HCT116 (cell line): Measurements from ENCODE around the gene GRIK1. TPM values are rescaled to one million over a fixed set of nuclear protein-coding genes. Genes with fewer than 3 reads are reported as not detected.

Source experiments
- ATAC-seq: fragments of 200-7000 bp; cut with Tn5 transposase; 2 replicates; pipeline ENCODE4 v1.9.1; 2020; ENCODE audit warnings: mild to moderate bottlenecking, moderate library complexity
- BruUV-seq: library from RNA; stranded (reverse); fragments of 400-500 nt; replicated peaks from 2 replicates; lab custom pipeline; 2021; lab: Mats Ljungman, UMichigan
- CTCF ChIA-PET: fragments of 300-600 bp; sonication (Branson Sonifier 250); formaldehyde crosslinking; loops from one replicate; lab custom pipeline; 2021; ENCODE audit warnings: antibody characterized with exemption; lab: Charles Lee
- POLR2A ChIA-PET: fragments of 300-600, 350-600 bp; sonication (Branson Sonifier 250); formaldehyde crosslinking; loops from one replicate; lab custom pipeline; 2021; ENCODE audit warnings: antibody characterized with exemption; lab: Charles Lee
- RAD21 ChIA-PET, 2 experiments: fragments of 300-600 bp; sonication (Branson Sonifier 250); formaldehyde crosslinking; loops; one replicate each; lab custom pipeline; 2023; ENCODE audit warnings: low total read pairs in 2 of 2; ENCODE audit not compliant: uncharacterized antibody in 2 of 2, unreplicated experiment in 2 of 2, low non-redundant PET in 1 of 2; lab: Charles Lee
- DNase-seq: peaks from one replicate; pipeline ENCODE4 v3.0.0-alpha.2; 2010; ENCODE audit warnings: low read depth, low spot score
- H2AFZ ChIP-seq: fragments of 200-600 bp; shearing (Covaris generic), sonication (generic); 2 replicates; pipeline ENCODE4 v1.6.1; 2017; ENCODE audit warnings: low read depth, mixed run types, mixed read lengths, antibody characterized with exemption, low read length; ENCODE audit not compliant: poor library complexity, severe bottlenecking
- H3K27ac ChIP-seq: 2 replicates; pipeline ENCODE4 v1.5.1; 2012; ENCODE audit warnings: low read depth, low read length
- H3K27me3 ChIP-seq: fragments of 200-600 bp; sonication (generic); 2 replicates; pipeline ENCODE4 v1.6.1; 2016; ENCODE audit warnings: mixed run types, low read length, mixed read lengths; ENCODE audit not compliant: insufficient read depth
- H3K36me3 ChIP-seq, 2 experiments: fragments of 200-500 bp in 1 of 2; fragments of 200-600 bp in 1 of 2; sonication (Bioruptor generic) in 1 of 2; sonication (generic) in 1 of 2; 2 replicates each; pipeline versions ENCODE4 v1.5.1 to v1.6.1; 2014 to 2016; ENCODE audit warnings: low read length in 2 of 2, inconsistent platforms in 1 of 2, mixed read lengths in 1 of 2, mixed run types in 1 of 2; ENCODE audit not compliant: insufficient read depth in 2 of 2, control insufficient read depth in 1 of 2
- H3K4me1 ChIP-seq, 2 experiments: fragments of 200-600 bp in 1 of 2; sonication (generic) in 1 of 2; 2 replicates each; pipeline versions ENCODE4 v1.5.1 to v1.6.1; 2012 to 2017; ENCODE audit warnings: low read length in 2 of 2, inconsistent platforms in 1 of 2, mild to moderate bottlenecking in 1 of 2, mixed read lengths in 1 of 2, mixed run types in 1 of 2, moderate library complexity in 1 of 2; ENCODE audit not compliant: insufficient read depth in 2 of 2, control insufficient read depth in 1 of 2
- H3K4me2 ChIP-seq: fragments of 200-600 bp; sonication (generic); 2 replicates; pipeline ENCODE4 v1.6.1; 2017; ENCODE audit warnings: mixed run types, low read length, mixed read lengths
- H3K4me3 ChIP-seq, 2 experiments: fragments of 200-600 bp in 1 of 2; sonication (generic) in 1 of 2; replicated peaks in 1 of 2; 2 replicates each; pipeline ENCODE4 v1.5.1; 2011 to 2016; ENCODE audit warnings: low read length in 2 of 2, control low read depth in 1 of 2, low read depth in 1 of 2, mild to moderate bottlenecking in 1 of 2, mixed read lengths in 1 of 2, mixed run types in 1 of 2
- H3K79me2 ChIP-seq: fragments of 200-600 bp; sonication (generic); 2 replicates; pipeline ENCODE4 v1.6.1; 2017; ENCODE audit warnings: mild to moderate bottlenecking, mixed run types, low read length, moderate library complexity, mixed read lengths; ENCODE audit not compliant: insufficient read depth
- H3K9ac ChIP-seq: fragments of 200-600 bp; sonication (generic); 2 replicates; pipeline ENCODE4 v1.6.1; 2016; ENCODE audit warnings: low read length, mixed read lengths
- H3K9me2 ChIP-seq: fragments of 200-600 bp; sonication (generic), shearing (Covaris generic); 2 replicates; pipeline ENCODE4 v1.6.1; 2017; ENCODE audit warnings: mixed run types, mild to moderate bottlenecking, moderate library complexity; ENCODE audit not compliant: insufficient read depth
- H3K9me3 ChIP-seq, 2 experiments: fragments of 200-500 bp in 1 of 2; fragments of 200-600 bp in 1 of 2; sonication (Bioruptor generic) in 1 of 2; sonication (generic) in 1 of 2; 2 replicates each; pipeline ENCODE4 v1.6.1; 2014 to 2017; ENCODE audit warnings: low read length in 2 of 2, mixed read lengths in 2 of 2, inconsistent platforms in 1 of 2, low read depth in 1 of 2, mild to moderate bottlenecking in 1 of 2, mixed run types in 1 of 2, moderate library complexity in 1 of 2; ENCODE audit not compliant: control insufficient read depth in 1 of 2, insufficient read depth in 1 of 2
- H4K20me1 ChIP-seq: fragments of 200-600 bp; sonication (generic), shearing (Covaris generic); 2 replicates; pipeline ENCODE4 v1.6.1; 2017; ENCODE audit warnings: mixed run types, mild to moderate bottlenecking, moderate library complexity; ENCODE audit not compliant: insufficient read depth
- CEBPB ChIP-seq: IDR thresholded peaks from 2 replicates; pipeline ENCODE4 v1.6.1; 2012; ENCODE audit warnings: low read depth
- CTCF ChIP-seq, 3 experiments: fragments of 200-600 bp in 1 of 3; sonication (generic) in 1 of 3; IDR thresholded peaks in 2 of 3; conservative IDR thresholded peaks in 1 of 3; 2 replicates each; pipeline ENCODE4 v1.5.1; 2012 to 2017; ENCODE audit warnings: low read depth in 2 of 3, low read length in 2 of 3, antibody characterized with exemption in 1 of 3, borderline replicate concordance in 1 of 3, control low read depth in 1 of 3, mild to moderate bottlenecking in 1 of 3, mixed read lengths in 1 of 3, mixed run types in 1 of 3, moderate library complexity in 1 of 3; ENCODE audit not compliant: insufficient read depth in 1 of 3
- EGR1 ChIP-seq: IDR thresholded peaks from 2 replicates; pipeline ENCODE4 v1.6.1; 2012; ENCODE audit warnings: low read depth
- EZH2 ChIP-seq: fragments of 200-600 bp; sonication (generic); IDR thresholded peaks from 2 replicates; pipeline ENCODE4 v1.6.1; 2017; ENCODE audit warnings: antibody characterized with exemption, mixed run types
- EZH2phosphoT487 ChIP-seq: fragments of 200-600 bp; IDR thresholded peaks from 2 replicates; pipeline ENCODE4 v1.6.1; 2018; ENCODE audit warnings: antibody characterized with exemption, borderline replicate concordance
- POLR2AphosphoS5 ChIP-seq: IDR thresholded peaks from 2 replicates; pipeline ENCODE4 v1.6.1; 2011; ENCODE audit warnings: mild to moderate bottlenecking, low read depth, low read length, moderate library complexity
- RAD21 ChIP-seq: IDR thresholded peaks from 2 replicates; pipeline ENCODE4 v1.6.1; 2012; ENCODE audit warnings: low read depth, mild to moderate bottlenecking
- SRF ChIP-seq: IDR thresholded peaks from 2 replicates; pipeline ENCODE4 v1.6.1; 2012; ENCODE audit warnings: low read depth
- ZBTB33 ChIP-seq: IDR thresholded peaks from 2 replicates; pipeline ENCODE4 v1.6.1; 2011; ENCODE audit warnings: mild to moderate bottlenecking, low read length, moderate library complexity; ENCODE audit not compliant: insufficient replicate concordance; ENCODE audit errors: extremely low read depth
- intact Hi-C: fragments of 100-400 bp; cut with micrococcal nuclease; formaldehyde crosslinking; loops from 2 replicates; pipeline ENCODE4 v1.10.0; 2022
- total RNA-seq: library from RNA; stranded (reverse); gene quantifications from one replicate; pipeline ENCODE4 v1.2.1, GENCODE V29; 2021; ENCODE audit not compliant: unreplicated experiment

The GRIK1 gene
- total RNA-seq, 1 experiment from 2014 or later = not detected

- TF ChIP-seq CTCF (IDR thresholded peaks at IDR 0.05 in 2 of 3, conservative IDR thresholded peaks at IDR 0.05 in 1 of 3; ENCODE audit: borderline replicate concordance in 1 of 3, insufficient read depth in 1 of 3, low read depth in 2 of 3, low read length in 2 of 3) (no peak), SRF (no peak), EGR1 (no peak)
- TF ChIP-seq, all 23 proteins: peak for 0
These were observed 353.1 kb downstream of the GRIK1 start (continued) for GRCh38 chr21:29586696-29587095.

- no peaks in the 10 kb centered on the region for H3K27me3 ChIP-seq
- H3K27ac ChIP-seq = no peak overlapping the region
- ChIA-PET CTCF (no interaction called here), RAD21 (no interaction called here), POLR2A (no interaction called here)
- no peaks in the 10 kb centered on the region for H3K79me2 ChIP-seq
- intact Hi-C loops = no loop called here
- no peaks in the 10 kb centered on the region for H3K36me3 ChIP-seq
- no peaks in the 10 kb centered on the region for H3K9me3 ChIP-seq
- no peak overlapping the region for H3K9ac ChIP-seq
- no peak overlapping the region for H3K4me2 ChIP-seq
- H3K4me1 ChIP-seq = no peaks in the 10 kb centered on the region
- ATAC-seq = no peak
- H2AFZ ChIP-seq = no peak overlapping the region
- no peaks in the 10 kb centered on the region for H3K9me2 ChIP-seq
- TF ChIP-seq RAD21 (no peak), CEBPB (no peak), EZH2 (no peak), EGR1 (no peak), ZBTB33 (no peak), POLR2AphosphoS5 (no peak), CTCF (IDR thresholded peaks at IDR 0.05 in 2 of 3, conservative IDR thresholded peaks at IDR 0.05 in 1 of 3; ENCODE audit: borderline replicate concordance in 1 of 3, insufficient read depth in 1 of 3, low read depth in 2 of 3, low read length in 2 of 3) (no peak), EZH2phosphoT487 (no peak)
- H3K4me3 ChIP-seq = no peak overlapping the region
- H4K20me1 ChIP-seq = no peaks in the 10 kb centered on the region
- BruUV-seq = no TSS peak
- DNase-seq = no peak
These were observed 354.3 kb downstream of the GRIK1 start for GRCh38 chr21:29585462-29585861.
